ENCODE measurements around the gene HHATL.

Gene HHATL

DNA sequence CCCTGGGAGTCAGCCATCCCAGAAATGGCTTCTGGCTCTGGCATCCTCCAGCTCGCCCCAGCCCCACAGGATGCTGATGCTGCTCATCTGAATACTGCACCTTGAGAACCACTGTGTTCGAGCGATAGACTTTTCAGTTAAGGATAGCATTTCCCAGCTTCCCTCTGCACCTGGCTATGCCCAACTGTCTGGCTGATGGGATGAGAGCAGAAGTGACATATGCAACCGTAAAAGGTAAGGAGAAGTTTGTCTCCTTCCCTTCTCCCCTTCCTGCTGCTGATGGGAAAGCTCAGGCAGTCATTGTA is 9.7 kb upstream of the HHATL start:
- no peak for DNase-seq

DNA sequence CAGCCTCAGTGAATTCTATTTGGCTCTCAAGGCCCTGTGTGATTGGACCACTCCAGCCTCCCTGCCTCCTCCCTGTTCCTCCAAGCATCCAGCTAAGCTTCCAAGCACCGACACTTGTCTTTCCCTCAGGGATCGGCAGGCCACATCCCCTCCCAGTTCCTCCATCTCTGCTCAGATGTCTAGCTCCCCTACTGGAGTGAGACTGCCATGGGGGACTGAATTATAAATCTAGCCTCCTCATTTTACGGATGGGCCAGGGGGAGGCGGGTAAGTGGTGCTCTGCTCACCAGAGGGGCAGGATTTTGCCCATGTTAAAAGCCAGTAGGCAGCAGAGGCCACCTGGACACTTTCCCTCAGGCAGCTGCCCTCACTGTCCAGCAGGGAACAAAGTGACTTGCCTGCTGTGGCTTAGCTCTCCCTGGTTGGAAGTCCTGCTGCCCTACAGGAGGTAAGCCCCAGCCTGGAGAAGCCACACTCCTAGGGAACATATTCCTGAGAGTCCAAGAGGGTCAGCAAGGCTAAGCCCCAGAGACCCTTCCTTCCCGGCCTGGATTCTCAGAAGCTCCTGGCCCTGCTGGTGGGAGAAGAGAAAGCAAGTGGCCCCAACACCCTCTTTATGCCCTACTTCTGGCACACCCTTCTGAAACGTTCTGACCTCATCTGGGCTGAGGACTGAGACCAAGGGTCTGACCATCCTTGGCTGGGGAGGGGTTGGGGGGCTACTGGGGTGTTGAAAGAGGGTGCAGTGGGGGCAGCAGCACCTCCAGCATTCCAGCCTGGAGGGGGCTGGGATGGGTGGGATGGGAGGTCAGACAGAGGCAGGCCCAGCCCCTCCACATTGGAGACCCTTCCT is 9.1 kb upstream of the HHATL start:
- DNase-seq, result no peak

DNA sequence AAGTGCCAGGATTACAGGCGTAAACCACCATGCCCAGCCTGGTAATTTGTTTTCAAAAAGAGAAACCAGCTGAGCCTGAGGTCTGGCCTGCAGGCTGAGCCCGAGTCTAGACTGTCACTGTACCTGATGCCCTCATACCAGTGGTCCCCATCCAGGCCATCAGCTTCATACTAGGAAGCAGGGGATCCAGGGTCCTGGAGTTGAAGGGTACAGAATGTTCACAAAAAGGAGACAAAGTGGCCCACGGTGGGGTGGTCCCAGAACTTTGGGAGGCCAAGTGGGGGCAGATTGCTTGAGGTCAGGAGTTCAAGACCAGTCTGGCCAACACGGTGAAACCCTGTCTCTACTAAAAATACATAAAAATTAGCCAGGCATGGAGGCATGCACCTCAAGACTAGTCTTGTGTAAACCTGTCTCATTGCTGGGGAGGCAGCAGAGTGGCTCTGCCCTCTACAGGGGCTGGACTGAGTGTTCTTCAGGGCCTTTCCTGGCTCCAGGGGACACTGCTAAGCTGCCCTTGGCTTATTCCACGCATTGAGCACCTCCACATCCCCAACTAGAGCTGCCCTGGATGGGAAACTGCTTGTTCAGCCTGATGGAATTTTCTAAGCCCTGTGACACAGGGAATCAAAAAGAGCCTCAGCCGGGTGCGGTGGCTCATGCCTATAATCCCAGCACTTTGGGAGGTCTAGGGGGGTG is 7.9 kb upstream of the HHATL start:
- no peak for DNase-seq

DNA sequence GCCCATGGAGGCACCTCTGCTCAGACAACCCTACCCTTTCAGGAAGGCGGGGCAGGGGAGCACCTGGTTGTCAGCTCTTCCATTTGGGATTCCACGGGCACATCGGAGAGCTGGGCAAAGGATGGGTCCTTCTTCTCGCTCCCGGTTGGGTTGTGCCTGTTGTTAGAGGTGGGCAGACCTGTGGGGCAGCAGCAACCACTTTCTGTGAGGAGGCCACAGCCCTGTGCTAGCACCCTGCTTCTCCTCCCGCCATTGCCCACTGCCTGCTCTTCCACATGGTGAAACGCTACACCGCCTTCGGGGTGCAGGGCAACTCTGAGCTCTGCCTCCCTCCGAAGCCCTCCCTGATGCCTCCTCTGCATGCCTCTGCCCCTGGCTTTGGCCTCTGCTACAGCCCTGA is 7.0 kb upstream of the HHATL start:
- DNase-seq, result no peak

DNA sequence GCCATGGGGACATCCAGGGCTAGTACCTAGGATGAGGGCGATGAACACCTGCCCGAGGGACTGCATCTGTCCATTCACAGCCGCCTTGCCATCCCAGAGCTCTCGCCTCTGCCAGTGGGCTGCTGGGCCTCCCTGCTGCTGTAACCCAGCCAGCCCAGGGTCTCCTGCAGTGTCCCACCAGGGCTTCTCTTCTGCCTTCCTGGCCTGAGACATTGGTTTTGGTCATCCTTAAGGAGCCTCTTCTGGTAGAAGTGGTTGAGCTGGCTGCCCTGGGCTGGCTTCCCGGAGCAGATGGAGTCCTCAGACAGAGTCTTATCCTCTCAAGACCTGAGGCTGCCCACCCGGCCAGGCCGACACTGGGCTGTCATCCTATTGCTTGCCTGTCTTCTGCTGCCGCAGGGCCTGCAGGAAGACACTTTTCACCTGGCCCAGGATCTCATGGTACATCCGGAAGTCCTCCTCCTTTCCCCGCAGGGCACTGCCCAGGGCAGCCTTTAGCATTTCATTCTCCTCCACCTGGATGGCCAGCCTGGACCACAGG is 6.1 kb upstream of the HHATL start:
- no peak for DNase-seq

GRCh38 chr3:42707620-42708355 is 5.2 kb upstream of the HHATL start:
- DNase-seq, result no peak

DNA sequence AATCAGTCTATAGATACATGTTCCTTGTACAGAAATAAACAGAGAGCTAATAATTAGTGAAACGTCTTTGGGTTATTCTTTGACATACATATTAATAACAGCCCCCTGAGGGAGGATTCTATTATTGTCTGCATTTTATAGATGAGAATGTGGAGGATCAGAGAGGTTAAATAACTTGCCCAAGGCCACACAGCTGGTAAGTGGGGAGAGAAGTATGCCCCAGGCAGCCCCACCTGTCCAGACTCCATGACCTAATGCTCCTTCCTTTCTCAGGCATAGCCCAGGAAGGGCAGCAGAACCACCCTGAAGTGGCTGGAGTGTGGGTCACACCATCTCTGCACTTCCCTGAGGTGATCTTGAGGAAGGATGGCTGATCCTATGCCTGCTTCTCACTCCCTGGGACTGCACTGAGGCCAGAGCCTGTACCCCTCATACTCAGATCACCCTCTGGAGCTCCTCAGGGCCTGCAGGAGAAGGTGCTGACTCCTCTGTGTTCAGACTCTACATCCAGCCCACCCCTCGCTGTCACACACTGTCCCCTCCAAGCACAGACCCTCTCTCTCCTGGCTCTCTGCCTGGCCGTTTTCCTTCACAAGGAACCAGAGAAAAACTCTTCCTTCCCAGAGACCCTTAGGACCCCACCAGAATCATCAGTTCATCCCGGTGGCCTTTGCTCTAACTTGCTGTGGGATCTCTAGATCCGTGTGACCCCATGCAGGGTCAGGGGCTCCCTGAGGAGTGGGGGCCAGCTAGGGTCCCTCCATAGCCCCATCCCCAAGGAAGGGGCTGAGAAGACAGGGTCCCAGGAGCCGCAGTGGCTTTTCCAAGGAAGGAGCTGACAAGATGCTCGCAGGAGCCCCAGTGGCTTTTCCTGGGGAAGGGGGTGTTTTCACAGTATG is 4.4 kb upstream of the HHATL start:
- no peak for DNase-seq

DNA sequence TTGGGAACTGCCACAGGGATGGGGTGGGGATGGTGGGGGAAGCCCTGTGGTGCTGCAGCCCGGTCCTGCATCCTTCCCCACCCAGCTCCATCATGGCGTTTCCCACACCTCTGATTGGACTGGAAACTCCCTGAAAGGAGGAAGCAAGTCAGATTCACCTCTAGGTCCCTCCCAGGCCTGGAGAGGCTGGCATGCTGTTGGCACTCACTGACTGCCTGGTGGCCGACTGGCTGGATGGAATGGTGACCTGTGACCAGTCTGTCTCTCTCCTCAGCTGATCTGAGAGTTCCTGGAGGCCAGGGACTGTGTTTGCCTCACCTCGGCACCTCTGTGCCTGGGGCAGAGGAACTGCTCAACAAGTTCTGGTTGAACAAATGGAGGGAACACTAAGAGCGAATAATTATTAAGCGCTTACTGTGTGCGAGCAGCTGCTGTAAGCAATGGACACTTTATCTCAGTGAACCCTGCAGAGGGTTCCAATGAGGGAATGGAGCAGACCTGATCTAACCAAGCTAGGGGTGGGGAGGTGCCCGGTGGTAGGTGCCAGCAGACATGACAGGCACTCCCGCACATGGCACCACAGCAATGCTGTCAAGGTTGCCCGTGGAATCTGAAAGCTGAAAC is 3.5 kb upstream of the HHATL start:
- DNase-seq, result no peak

- no peak for DNase-seq
Observed at GRCh38 chr3:42705058-42705767, 2.6 kb upstream of the HHATL start.

DNA sequence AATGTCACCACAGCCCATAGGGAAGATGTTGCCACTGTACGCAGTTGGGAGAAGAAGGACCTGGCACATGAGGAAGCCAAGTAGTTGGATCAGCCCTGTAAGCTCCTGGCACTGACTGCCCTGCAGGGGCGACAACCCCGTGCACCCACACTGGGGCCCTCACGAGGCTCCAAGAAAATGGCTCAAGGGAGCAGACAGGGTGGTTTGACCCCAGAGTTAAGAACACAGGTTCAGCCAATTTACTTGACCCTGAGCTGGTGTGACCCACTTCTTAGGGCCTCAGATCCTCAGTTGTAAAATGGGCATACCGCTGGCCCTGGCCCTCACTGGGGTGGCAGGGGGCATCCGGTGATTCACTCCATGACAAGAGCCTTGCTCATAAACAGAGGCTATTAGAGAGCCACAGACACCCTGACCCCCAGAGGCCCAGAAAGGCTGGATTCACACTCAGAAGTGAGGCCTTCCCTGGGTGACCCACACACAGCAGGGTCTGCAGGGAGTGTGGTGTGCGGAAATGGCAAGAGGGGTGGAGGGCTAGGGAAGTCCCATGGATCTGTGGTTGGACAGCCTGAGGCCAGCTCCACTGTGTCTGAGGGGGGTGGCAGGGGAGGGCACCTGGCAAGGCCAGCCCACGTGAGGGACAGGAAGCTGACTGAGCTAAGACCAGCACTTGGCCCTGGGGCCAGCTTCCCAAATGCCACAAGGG is 1.7 kb upstream of the HHATL start:
- DNase-seq, result no peak

GRCh38 chr3:42703695-42704025 is 1.1 kb upstream of the HHATL start:
- no peak for DNase-seq

- no peak for DNase-seq
Observed at GRCh38 chr3:42702982-42703694, 540 bp upstream of the HHATL start.

DNA sequence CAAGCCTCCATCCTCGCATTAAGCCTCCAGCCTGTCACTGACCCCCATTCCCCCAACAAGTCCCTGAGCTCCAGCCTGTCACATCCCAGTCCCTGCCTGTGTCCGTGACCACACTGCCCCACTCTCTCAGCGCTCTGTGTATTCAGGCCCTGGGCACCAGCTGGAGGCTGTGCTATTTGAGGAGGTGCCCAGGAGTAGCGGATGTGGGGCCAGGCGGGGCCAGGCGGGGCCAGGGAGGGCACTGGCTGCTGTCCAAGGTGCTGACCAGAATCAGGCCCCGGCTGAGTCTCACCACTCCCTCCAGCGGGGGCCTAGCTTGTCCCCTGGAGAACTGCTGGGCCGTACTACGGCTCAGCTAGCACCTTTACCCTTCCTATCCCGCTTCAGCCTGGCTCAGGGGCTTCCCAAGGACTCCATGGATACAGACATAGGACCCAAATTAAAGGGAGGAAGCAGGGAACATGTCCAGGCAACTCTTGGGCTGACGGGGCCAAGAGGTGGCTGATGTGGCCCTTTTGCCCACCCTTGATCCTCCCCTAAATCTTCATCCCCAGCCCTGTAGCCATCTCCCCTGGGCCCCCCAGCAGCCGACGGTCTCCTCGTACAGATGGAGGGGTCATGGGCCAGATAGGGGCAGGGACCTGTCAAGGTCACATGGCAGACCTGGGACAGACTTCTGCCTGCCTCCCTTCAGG is 1.1 kb downstream of the HHATL start:
- DNase-seq, result no peak

- no peak for DNase-seq
Observed at GRCh38 chr3:42700366-42701288, 2.0 kb downstream of the HHATL start.

DNA sequence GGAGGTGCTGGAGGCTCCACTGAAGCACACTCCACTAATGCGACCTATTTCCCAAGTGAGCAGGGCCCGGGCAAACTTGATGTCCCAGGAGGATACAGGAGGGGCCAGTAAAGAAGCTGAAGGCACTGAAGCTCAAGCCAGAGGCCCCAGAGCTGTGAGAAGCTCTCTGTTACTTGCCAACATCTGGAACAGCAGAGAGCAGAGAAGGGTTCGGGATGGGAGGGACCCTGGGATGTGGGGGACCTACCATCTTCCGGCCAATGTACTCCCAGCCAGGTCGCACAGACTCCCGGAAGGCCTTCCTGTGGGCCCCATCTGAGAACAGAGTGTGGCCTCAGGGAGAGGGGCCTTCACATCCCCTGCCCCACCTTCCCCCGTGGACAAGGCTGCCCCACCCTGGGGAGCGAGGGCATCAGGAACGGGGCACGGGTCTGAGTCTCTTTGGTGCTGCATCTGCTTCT is 3.1 kb downstream of the HHATL start:
- no peak for DNase-seq

GRCh38 chr3:42698911-42699230 is 3.7 kb downstream of the HHATL start:
- no peak for DNase-seq

DNA sequence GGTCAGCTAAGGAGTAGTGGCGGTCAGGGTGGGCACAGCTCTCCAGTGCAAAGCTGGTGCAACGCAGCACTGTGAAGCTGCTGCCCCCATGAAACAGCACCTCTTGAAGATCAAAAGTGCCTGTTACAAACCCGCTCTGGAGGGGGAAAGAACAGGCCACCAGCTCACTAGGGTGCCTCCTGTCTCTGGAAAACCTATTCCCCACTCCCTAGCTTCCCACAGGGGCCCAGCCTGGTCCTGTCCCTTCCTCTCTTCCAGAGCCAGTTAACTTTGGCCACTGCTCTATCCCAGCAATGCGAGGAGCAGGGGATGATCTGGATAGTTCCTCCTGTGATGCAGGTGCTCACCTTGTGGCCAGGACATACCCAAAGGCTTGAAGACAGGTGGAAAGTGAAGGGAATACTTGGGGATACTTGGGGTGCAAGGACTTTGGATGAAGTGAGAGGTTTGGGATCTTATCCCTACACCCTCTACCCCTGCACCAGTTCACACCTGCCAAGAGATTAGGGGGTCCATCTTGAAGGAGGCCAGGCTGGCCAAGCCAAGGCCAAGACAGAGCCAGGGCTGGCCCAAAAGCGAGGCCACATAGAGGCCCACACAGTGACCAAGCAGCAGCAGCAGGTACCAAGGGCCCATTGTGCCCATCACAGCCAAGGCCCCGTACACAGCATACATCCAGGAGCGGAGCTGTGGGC is 4.2 kb downstream of the HHATL start:
- no peak for DNase-seq

Data from DMS 273 treated with DMSO at 0.1 percent for 48 hours (cell line).